HG03575 (cell line): Measurements from ENCODE around the gene KCTD1.

Source experiments
- ATAC-seq: cut with Tn5 transposase; IDR thresholded peaks from one replicate; pipeline ENCODE4 v1.9.1; 2021; ENCODE audit not compliant: unreplicated experiment, insufficient number of reproducible peaks, low FRiP score; ENCODE audit errors: extremely low read depth

Gene KCTD1

GRCh38 chr18:26465431-26465830 is 82.9 kb downstream of the KCTD1 start:
- ATAC-seq, result no peak

- ATAC-seq, result no peak
Observed at GRCh38 chr18:26464128-26465011, 84.0 kb downstream of the KCTD1 start.

DNA sequence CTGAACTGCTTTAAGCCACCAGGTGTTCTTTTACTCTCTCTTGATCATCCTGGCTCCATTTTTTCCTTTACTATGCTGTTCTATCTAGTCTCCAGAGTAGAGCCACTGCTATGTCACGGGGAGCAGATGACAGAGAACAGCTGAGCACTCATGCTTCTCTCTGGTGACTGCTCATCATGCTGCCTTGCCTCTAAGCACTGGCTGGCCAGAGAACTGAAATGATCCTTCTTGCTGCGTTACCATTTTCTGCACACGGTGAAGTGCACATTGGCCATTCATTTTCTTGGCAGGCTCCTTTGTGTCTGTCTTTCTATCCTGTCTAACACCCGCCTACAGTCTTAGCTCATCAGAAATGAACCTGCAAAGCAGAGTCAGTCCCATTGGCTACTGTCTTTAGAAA is 86.0 kb downstream of the KCTD1 start:
- ATAC-seq, result no peak

GRCh38 chr18:26461405-26461804 is 86.9 kb downstream of the KCTD1 start:
- no peak for ATAC-seq

DNA sequence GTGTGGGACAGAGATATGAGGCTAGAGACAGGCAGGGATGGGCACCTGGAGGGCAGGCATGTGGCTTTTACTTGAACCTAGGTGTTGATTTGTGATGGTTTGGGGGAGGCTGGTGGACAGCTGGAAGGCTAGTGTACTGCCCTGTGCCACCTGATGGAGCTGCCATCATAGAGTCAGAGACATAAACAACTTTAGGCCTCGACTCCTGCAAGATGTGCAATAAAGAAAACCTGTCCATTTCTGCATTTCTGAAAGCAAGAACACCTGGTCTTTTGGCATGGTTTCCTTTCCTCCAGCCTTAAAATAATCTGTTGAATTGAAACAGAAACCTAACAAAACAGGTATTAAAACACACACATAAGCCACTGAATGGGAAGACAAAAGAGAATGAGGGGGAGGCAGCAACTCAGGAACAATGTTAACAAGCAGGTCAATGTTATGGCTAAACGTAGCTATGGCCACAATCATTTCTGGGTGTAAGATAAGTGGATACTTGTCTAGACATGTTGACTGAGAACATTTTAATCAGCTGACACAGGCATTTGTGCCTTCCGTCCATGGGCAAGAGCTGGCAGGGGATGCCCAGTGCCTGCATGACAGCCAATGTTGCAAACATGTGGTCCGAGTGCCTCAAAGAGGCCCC is 87.8 kb downstream of the KCTD1 start:
- peak; percentile 66 for ATAC-seq

- ATAC-seq, result no peak
Observed at GRCh38 chr18:26459884-26460283, 88.5 kb downstream of the KCTD1 start.

DNA sequence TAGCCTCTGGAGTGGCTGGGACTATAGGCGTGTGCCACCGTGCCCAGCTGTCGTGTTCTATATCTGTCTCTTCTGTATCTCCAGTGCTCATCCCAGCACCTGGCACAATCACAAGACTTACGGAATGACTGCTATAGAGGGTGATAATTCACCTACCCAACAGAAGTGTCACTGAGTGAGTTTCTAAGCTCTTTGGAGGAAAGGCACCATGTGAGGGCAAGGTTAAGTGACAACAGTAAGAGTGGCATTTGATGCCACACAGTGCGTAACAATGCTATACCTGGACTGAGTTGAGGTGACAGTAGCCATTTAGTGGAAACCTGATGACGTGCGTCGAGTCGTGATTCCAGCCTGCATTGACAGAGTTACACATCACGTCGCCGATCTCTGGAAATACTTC is 89.0 kb downstream of the KCTD1 start:
- ATAC-seq, result no peak

DNA sequence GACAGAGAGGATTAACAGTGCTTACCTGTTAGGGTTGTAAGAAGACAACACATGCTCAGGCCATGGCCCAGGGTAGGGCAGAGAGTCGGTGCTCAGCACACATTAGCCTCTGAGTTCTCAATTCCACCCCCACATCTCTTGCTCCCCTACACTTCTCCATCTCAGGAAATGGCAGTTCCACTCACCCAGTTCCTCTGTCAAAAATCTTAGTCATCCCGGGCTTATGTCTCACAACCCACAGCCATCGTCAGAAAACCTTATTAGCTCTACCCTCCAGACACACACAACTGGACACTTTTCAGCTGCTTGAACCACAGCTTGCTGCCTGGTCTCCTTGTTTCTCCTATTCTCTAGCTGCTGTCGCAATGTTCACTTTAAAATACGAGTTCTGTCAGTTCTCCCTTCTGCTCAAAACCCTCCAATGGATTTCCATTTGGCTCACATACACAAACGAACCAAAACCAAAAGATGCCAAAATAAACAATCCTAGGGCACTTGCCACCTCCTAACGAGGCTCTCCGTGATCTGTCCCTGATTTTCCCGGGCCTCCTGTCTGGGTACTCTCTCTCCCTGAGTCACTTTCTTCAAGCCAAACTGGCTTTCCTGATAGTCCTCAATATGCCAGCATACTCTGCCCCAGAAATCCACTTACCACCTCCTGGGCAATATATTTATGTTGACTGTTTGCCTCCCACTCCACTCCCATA is 89.7 kb downstream of the KCTD1 start:
- ATAC-seq, result peak; percentile 56

DNA sequence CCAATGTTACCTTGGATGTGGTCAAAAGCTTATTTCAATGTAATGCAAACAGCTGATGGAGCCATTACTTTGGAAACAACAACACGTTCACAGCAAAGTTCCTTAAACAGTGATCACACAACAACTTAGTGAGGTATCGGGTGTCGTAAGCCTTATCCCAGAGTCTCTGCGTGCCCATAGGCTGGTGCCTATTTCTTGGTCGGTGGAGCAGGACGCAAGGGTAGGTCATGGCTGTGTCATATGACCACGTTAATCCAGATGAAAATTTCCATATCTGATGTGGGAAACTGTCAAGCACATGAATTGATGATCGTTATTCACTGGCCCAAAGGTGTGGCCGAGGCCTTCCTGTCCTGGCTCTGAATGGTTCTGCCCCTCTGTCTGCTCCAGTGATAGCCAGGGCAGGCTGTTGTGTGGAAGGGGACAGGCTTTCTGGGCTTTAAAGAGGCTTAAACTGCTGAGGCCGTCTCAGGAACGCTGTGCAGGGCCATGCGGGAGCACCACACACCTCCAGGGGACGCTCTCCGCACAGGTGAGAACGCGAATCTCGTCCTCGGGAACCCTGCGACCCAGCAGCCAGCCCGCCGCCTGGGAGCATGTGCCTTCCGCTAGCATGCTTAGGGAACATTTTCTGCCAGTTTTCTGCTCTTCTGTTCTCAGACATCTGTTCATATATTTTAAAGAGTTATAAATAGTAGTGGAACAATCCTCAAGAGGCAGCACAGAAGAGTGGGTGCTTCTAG is 90.6 kb downstream of the KCTD1 start:
- no peak for ATAC-seq

DNA sequence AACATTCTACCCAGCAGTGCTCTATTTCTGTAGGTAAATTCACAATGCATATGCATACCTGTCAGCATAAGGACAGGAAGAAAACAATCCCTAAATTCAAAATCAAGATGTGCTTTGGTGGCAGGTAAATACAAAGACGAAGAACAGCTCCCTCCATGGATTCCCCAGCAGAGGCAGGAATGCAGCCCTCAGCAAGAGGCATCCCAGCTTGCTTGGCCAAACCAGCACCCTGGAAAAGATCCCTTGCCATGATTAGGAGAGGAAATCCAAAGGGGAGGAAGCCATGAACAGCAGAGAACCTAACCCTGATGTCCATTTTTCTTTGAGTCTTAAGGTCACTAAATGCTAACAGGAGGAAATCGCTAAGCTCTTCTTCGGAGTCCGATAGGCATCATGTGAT is 91.2 kb downstream of the KCTD1 start:
- ATAC-seq, result no peak

- ATAC-seq, result no peak
Observed at GRCh38 chr18:26456070-26456491, 92.3 kb downstream of the KCTD1 start.

DNA sequence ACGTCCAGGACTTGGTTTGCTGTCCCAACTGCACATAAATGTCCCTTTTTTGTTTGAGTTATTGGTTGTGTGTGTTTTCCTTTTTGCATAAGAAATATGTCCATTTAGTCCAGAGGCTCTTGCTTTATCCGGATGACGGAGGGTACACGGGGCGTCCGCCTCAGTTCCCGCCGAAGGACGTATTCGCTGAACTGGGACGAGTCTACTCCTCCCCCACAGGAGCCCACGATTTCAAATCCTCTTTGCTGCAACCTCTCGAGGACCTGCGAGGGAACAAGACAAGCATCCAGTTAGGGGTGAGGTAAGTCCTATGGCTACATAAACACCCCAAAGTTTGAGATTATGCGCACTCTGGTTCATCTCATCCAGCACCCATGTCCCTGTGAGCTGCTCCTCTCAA is 92.7 kb downstream of the KCTD1 start:
- ATAC-seq, result no peak

DNA sequence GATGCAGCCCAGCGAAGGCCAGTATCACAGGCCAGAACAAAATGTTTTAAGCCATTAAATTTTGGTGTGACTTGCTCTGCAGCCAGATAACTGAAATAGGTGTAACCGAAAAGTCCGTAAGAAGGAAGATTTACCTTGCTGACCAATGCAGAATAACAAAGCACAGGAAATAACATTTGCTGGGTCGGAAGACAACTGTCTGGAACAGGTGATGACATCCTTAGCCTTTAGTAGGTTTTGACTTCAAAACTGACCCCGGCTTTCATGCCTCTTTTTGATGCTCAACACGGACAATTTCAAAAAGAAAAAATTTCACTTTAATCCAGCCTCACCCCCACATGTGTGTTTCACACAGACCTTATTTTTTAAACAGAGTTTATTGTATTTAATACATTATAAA is 93.7 kb downstream of the KCTD1 start:
- no peak for ATAC-seq

DNA sequence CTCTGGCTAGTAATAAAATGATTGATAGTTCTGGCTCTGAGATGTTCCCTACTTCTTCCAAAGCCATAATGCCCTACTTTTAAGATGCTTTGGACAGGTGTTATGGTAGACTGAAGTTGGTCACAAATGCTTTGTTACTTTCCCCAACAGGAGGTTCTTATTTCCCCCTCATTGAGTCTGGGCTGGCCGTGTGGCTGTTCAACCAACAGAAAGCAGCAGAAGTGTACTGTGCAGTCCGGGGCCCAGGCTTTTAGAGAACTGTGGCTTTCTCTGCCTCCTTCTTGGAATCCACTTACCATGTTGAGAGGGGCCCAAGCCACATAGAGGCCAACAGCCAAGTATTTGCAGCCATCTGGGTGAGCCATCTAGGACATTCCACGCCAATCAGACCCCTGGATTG is 94.2 kb downstream of the KCTD1 start:
- no peak for ATAC-seq

DNA sequence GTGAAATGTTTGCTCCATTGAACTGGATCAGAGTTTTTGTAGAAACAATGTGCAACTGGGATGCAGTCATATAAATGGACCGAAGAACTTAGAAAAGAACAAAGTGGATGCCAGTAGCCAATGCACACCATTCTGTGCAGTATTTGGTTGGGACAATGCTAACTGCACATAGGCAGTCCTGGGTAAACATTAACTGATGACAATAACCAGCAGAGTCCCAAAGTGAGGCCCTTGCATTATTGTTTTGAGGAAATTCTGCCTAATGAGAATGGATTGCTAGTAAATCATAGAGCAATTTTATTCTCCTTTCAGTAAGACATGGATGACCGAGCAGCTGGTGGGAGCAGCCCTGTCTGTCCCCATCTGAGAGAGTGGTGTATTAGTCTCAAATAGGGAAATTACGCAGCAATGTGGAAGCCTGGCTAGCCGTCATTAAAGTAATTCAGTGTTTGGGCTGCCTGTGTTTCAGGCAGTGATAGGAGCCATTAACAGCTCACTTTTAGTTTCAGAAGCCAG is 94.9 kb downstream of the KCTD1 start:
- ATAC-seq, result no peak

GRCh38 chr18:26450989-26451682 is 97.2 kb downstream of the KCTD1 start:
- no peak for ATAC-seq

GRCh38 chr18:26448714-26449159 is 99.6 kb downstream of the KCTD1 start:
- ATAC-seq, result no peak

- ATAC-seq, result no peak
Observed at GRCh38 chr18:26443853-26444252, 104.5 kb downstream of the KCTD1 start.
